HEK293 (cell line): ENCODE measurements around the gene HDAC2.

Experiments used
- BCL6B ChIP-seq: fragments of 450-650 bp; formaldehyde crosslinking; IDR thresholded peaks from 2 replicates; pipeline ENCODE4 v1.5.1; 2017; ENCODE audit warnings: missing biosample characterization, missing genetic modification characterization
- GFI1B ChIP-seq: fragments of 450-650 bp; formaldehyde crosslinking; IDR thresholded peaks from 2 replicates; pipeline ENCODE4 v1.5.1; 2016; ENCODE audit warnings: missing biosample characterization, missing genetic modification characterization
- OSR2 ChIP-seq: fragments of 450-650 bp; formaldehyde crosslinking; IDR thresholded peaks from 2 replicates; pipeline ENCODE4 v1.5.1; 2016; ENCODE audit warnings: missing biosample characterization, missing genetic modification characterization
- REPIN1 ChIP-seq: fragments of 450-650 bp; formaldehyde crosslinking; IDR thresholded peaks from 2 replicates; pipeline ENCODE4 v1.5.1; 2017; ENCODE audit warnings: missing biosample characterization, missing genetic modification characterization, low read depth
- TRIM28 ChIP-seq: IDR thresholded peaks from 2 replicates; pipeline ENCODE4 v1.6.1; 2011; ENCODE audit warnings: low read length, control low read depth, borderline replicate concordance
- ZFP37 ChIP-seq: fragments of 450-650 bp; formaldehyde crosslinking; IDR thresholded peaks from 2 replicates; pipeline ENCODE4 v1.5.1; 2016; ENCODE audit warnings: missing biosample characterization, missing genetic modification characterization
- ZNF2 ChIP-seq: fragments of 450-650 bp; formaldehyde crosslinking; IDR thresholded peaks from 2 replicates; pipeline ENCODE4 v1.5.1; 2016; ENCODE audit warnings: missing biosample characterization, missing genetic modification characterization
- ZNF221 ChIP-seq: fragments of 450-650 bp; formaldehyde crosslinking; IDR thresholded peaks from 2 replicates; pipeline ENCODE4 v1.5.1; 2017; ENCODE audit warnings: missing biosample characterization, missing genetic modification characterization, borderline replicate concordance
- ZNF239 ChIP-seq: fragments of 450-650 bp; formaldehyde crosslinking; IDR thresholded peaks from 2 replicates; pipeline ENCODE4 v1.5.1; 2016; ENCODE audit warnings: missing biosample characterization, missing genetic modification characterization
- ZNF302 ChIP-seq: fragments of 450-650 bp; formaldehyde crosslinking; IDR thresholded peaks from 2 replicates; pipeline ENCODE4 v1.5.1; 2016; ENCODE audit warnings: missing biosample characterization, missing genetic modification characterization, low read depth
- ZNF350 ChIP-seq: fragments of 450-650 bp; formaldehyde crosslinking; IDR thresholded peaks from 2 replicates; pipeline ENCODE4 v1.5.0; 2017; ENCODE audit warnings: missing biosample characterization, mild to moderate bottlenecking, missing genetic modification characterization
- ZNF354C ChIP-seq: fragments of 450-650 bp; formaldehyde crosslinking; IDR thresholded peaks from 2 replicates; pipeline ENCODE4 v1.5.1; 2016; ENCODE audit warnings: missing biosample characterization, missing genetic modification characterization, low read depth, borderline replicate concordance
- ZNF433 ChIP-seq: fragments of 450-650 bp; formaldehyde crosslinking; IDR thresholded peaks from 2 replicates; pipeline ENCODE4 v1.5.1; 2016; ENCODE audit warnings: missing biosample characterization, missing genetic modification characterization, low read depth
- ZNF555 ChIP-seq: fragments of 450-650 bp; formaldehyde crosslinking; conservative IDR thresholded peaks from 2 replicates; pipeline ENCODE4 v1.5.1; 2017; ENCODE audit warnings: missing biosample characterization, mild to moderate bottlenecking, missing genetic modification characterization, inconsistent platforms
- ZNF560 ChIP-seq: fragments of 450-650 bp; formaldehyde crosslinking; IDR thresholded peaks from 2 replicates; pipeline ENCODE4 v1.5.1; 2017; ENCODE audit warnings: missing biosample characterization, missing genetic modification characterization, borderline replicate concordance
- ZNF623 ChIP-seq: fragments of 450-650 bp; formaldehyde crosslinking; IDR thresholded peaks from 2 replicates; pipeline ENCODE4 v1.5.1; 2016; ENCODE audit warnings: missing biosample characterization, missing genetic modification characterization
- ZNF624 ChIP-seq: fragments of 450-650 bp; formaldehyde crosslinking; IDR thresholded peaks from 2 replicates; pipeline ENCODE4 v1.5.1; 2017; ENCODE audit warnings: missing biosample characterization, missing genetic modification characterization
- ZNF654 ChIP-seq: fragments of 450-650 bp; formaldehyde crosslinking; IDR thresholded peaks from 2 replicates; pipeline ENCODE4 v1.5.1; 2016; ENCODE audit warnings: low read depth, missing biosample characterization, missing genetic modification characterization
- ZNF664 ChIP-seq: fragments of 450-650 bp; formaldehyde crosslinking; IDR thresholded peaks from 2 replicates; pipeline ENCODE4 v1.5.1; 2016; ENCODE audit warnings: missing biosample characterization, missing genetic modification characterization
- ZNF704 ChIP-seq: fragments of 450-650 bp; formaldehyde crosslinking; IDR thresholded peaks from 2 replicates; pipeline ENCODE4 v1.5.1; 2016; ENCODE audit warnings: missing biosample characterization, missing genetic modification characterization
- ZNF785 ChIP-seq: fragments of 450-650 bp; formaldehyde crosslinking; IDR thresholded peaks from 2 replicates; pipeline ENCODE4 v1.5.1; 2016; ENCODE audit warnings: missing biosample characterization, missing genetic modification characterization
- ZNF791 ChIP-seq: fragments of 450-650 bp; formaldehyde crosslinking; IDR thresholded peaks from 2 replicates; pipeline ENCODE4 v1.5.1; 2016; ENCODE audit warnings: missing biosample characterization, missing genetic modification characterization
- ZNF830 ChIP-seq: fragments of 450-650 bp; IDR thresholded peaks from 2 replicates; pipeline ENCODE4 v1.5.0; 2018; ENCODE audit warnings: missing biosample characterization, missing genetic modification characterization, low read depth, mild to moderate bottlenecking, moderate library complexity
- ZSCAN5A ChIP-seq: fragments of 450-650 bp; formaldehyde crosslinking; IDR thresholded peaks from 2 replicates; pipeline ENCODE4 v1.5.1; 2016; ENCODE audit warnings: missing biosample characterization, missing genetic modification characterization
- TF ChIP-seq, protein P1 (sequence below): fragments of 450-650 bp; formaldehyde crosslinking; IDR thresholded peaks from 2 replicates; pipeline ENCODE4 v1.5.1; 2017; ENCODE audit warnings: missing biosample characterization, mild to moderate bottlenecking, missing genetic modification characterization, moderate library complexity
- TF ChIP-seq, protein P2 (sequence below): fragments of 450-650 bp; formaldehyde crosslinking; IDR thresholded peaks from 2 replicates; pipeline ENCODE4 v1.5.1; 2016; ENCODE audit warnings: missing biosample characterization, missing genetic modification characterization
- TF ChIP-seq, protein P3 (sequence below): IDR thresholded peaks from 2 replicates; pipeline ENCODE4 v1.6.1; 2011; ENCODE audit warnings: mild to moderate bottlenecking, low read depth, low read length, borderline replicate concordance

The HDAC2 gene

DNA sequence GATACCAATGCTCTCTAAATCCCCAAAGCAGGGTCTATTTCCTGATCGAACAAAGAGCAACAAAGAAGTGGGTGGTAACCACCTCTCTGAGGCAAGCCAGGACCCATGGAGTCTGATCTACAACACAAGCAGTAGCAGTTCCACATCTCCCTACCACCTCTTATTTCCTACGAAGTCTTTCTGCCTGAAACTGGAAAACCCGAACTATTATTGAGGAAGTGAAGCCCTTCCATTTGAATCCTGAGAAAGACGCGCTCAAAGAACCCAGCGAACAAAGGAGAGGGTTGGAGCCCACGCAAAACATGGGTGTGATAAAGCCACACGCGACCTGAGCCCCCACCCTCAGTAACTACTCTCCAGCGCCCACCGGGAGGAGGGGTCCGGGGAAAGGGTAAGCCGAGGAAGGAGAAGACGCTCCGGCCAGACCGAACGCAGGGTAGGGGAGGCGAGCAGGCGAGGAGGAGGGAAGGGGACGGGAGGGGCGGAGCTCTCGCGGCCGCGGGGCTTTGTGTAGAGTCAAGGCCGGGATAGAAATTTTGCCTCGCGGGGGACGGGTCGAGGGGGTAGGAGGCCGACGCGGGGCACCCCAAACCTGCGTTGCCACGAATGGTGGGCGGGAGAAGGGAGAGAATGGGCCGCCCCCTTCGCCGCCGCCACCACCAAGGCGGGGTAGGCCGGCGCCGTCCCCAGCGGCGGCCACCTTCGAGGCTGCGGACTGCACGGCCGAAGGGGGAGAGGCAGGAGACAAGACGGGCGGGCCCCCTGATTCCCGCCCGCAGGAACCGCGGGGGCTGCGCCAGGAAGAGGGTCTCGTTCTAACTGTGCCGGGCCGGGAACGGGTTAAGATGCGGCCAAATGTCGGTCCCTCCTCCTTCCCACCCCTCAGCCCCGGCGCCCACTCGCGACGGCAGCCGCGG is 802 bp downstream of the HDAC2 start (continued):
- no peak for TF ChIP-seq OSR2 (tag by site-specific recombination)
- TF ChIP-seq, protein P1, sequence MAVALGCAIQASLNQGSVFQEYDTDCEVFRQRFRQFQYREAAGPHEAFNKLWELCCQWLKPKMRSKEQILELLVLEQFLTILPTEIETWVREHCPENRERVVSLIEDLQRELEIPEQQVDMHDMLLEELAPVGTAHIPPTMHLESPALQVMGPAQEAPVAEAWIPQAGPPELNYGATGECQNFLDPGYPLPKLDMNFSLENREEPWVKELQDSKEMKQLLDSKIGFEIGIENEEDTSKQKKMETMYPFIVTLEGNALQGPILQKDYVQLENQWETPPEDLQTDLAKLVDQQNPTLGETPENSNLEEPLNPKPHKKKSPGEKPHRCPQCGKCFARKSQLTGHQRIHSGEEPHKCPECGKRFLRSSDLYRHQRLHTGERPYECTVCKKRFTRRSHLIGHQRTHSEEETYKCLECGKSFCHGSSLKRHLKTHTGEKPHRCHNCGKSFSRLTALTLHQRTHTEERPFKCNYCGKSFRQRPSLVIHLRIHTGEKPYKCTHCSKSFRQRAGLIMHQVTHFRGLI: no peak
- TF ChIP-seq, protein P2, sequence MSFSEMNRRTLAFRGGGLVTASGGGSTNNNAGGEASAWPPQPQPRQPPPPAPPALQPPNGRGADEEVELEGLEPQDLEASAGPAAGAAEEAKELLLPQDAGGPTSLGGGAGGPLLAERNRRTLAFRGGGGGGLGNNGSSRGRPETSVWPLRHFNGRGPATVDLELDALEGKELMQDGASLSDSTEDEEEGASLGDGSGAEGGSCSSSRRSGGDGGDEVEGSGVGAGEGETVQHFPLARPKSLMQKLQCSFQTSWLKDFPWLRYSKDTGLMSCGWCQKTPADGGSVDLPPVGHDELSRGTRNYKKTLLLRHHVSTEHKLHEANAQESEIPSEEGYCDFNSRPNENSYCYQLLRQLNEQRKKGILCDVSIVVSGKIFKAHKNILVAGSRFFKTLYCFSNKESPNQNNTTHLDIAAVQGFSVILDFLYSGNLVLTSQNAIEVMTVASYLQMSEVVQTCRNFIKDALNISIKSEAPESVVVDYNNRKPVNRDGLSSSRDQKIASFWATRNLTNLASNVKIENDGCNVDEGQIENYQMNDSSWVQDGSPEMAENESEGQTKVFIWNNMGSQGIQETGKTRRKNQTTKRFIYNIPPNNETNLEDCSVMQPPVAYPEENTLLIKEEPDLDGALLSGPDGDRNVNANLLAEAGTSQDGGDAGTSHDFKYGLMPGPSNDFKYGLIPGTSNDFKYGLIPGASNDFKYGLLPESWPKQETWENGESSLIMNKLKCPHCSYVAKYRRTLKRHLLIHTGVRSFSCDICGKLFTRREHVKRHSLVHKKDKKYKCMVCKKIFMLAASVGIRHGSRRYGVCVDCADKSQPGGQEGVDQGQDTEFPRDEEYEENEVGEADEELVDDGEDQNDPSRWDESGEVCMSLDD (tag by site-specific recombination): peak; percentile 54; the same call in 1 of the 2 replicates
- TF ChIP-seq ZNF2 (tag by site-specific recombination): 0 out of 2 replicates have a peak, but pooled peaks have one; percentile 14
- TF ChIP-seq ZNF350: no peak
- no peak for TF ChIP-seq ZNF791 (tag by site-specific recombination)
- TF ChIP-seq ZNF654 (tag by site-specific recombination): no peak
- TF ChIP-seq TRIM28: no peak
- no peak for TF ChIP-seq ZNF302 (tag by site-specific recombination)
- no peak for TF ChIP-seq ZNF623
- TF ChIP-seq ZNF785 (tag by site-specific recombination): no peak
- no peak for TF ChIP-seq ZNF830
- no peak for TF ChIP-seq REPIN1 (tag by site-specific recombination)
- TF ChIP-seq, protein P3, sequence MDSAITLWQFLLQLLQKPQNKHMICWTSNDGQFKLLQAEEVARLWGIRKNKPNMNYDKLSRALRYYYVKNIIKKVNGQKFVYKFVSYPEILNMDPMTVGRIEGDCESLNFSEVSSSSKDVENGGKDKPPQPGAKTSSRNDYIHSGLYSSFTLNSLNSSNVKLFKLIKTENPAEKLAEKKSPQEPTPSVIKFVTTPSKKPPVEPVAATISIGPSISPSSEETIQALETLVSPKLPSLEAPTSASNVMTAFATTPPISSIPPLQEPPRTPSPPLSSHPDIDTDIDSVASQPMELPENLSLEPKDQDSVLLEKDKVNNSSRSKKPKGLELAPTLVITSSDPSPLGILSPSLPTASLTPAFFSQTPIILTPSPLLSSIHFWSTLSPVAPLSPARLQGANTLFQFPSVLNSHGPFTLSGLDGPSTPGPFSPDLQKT: no peak
- TF ChIP-seq ZNF221 (tag by site-specific recombination): no peak
- no peak for TF ChIP-seq GFI1B
- TF ChIP-seq ZSCAN5A (tag by site-specific recombination): no peak
- no peak for TF ChIP-seq ZNF354C (tag by site-specific recombination)
- TF ChIP-seq ZNF555 (tag by site-specific recombination): no peak
- TF ChIP-seq ZNF239: no peak
- no peak for TF ChIP-seq ZNF560 (tag by site-specific recombination)
- no peak for TF ChIP-seq BCL6B (tag by site-specific recombination)
- no peak for TF ChIP-seq ZNF624 (tag by site-specific recombination)
- no peak for TF ChIP-seq ZNF704 (tag by site-specific recombination)
- no peak for TF ChIP-seq ZNF433 (tag by site-specific recombination)
- 0 out of 2 replicates have a peak, but pooled peaks have one; percentile 31 for TF ChIP-seq ZFP37 (tag by site-specific recombination)
- TF ChIP-seq ZNF664 (tag by site-specific recombination): no peak
